H1 (cell line): Measurements from ENCODE around the gene CPLANE2. TPM values are rescaled to one million over a fixed set of nuclear protein-coding genes. Genes with fewer than 3 reads are reported as not detected.

Experiments
- CTCF ChIA-PET: fragments of 300-600 bp; sonication (Branson Sonifier 250); formaldehyde crosslinking; loops from one replicate; lab custom pipeline; 2021; ENCODE audit not compliant: partially characterized antibody; lab: Charles Lee
- POLR2A ChIA-PET: fragments of 300-600 bp; sonication (Branson Sonifier 250); formaldehyde crosslinking; loops from one replicate; lab custom pipeline; 2021; ENCODE audit warnings: inconsistent platforms; ENCODE audit not compliant: partially characterized antibody; lab: Charles Lee
- DNase-seq, 2 experiments: peaks; one replicate each; pipeline versions ENCODE4 v3.0.0 to v3.0.0-alpha.2; 2010 to 2022; ENCODE audit warnings: low spot score in 2 of 2, low read depth in 1 of 2, mixed read lengths in 1 of 2
- FAIRE-seq: peaks from 2 replicates; lab custom pipeline; 2011; peaks lifted over from hg19 to GRCh38; lab: Jason Lieb, UNC
- H2AFZ ChIP-seq: 2 replicates; pipeline ENCODE4 v1.8.1; 2012; ENCODE audit warnings: low read length, inconsistent platforms
- H2AK5ac ChIP-seq: 2 replicates; pipeline ENCODE4 v1.6.1; 2013; ENCODE audit warnings: low read depth, low read length
- H2BK120ac ChIP-seq: replicated peaks from 2 replicates; pipeline ENCODE3; 2013; ENCODE audit warnings: low read depth, low read length, inconsistent platforms
- H2BK12ac ChIP-seq: 2 replicates; pipeline ENCODE4 v1.6.1; 2013; ENCODE audit warnings: low read depth, low read length
- H2BK15ac ChIP-seq: 2 replicates; pipeline ENCODE4 v1.6.1; 2013; ENCODE audit warnings: low read length
- H2BK20ac ChIP-seq: 2 replicates; pipeline ENCODE4 v1.6.1; 2013; ENCODE audit warnings: low read length
- H2BK5ac ChIP-seq: 2 replicates; pipeline ENCODE4 v1.6.1; 2013; ENCODE audit warnings: low read depth, low read length
- H3K14ac ChIP-seq: 2 replicates; pipeline ENCODE4 v1.6.1; 2013; ENCODE audit warnings: inconsistent platforms; ENCODE audit not compliant: insufficient read length
- H3K18ac ChIP-seq: 2 replicates; pipeline ENCODE4 v1.6.1; 2013; ENCODE audit warnings: low read length; ENCODE audit errors: extremely low read depth
- H3K23ac ChIP-seq: 2 replicates; pipeline ENCODE4 v1.6.1; 2013; ENCODE audit warnings: inconsistent platforms; ENCODE audit not compliant: insufficient read length
- H3K23me2 ChIP-seq: 2 replicates; pipeline ENCODE4 v1.6.1; 2013; ENCODE audit warnings: low read depth, low read length
- H3K27ac ChIP-seq: 2 replicates; pipeline ENCODE4 v1.6.1; 2011; ENCODE audit warnings: low read depth, low read length, inconsistent platforms
- H3K27me3 ChIP-seq, 4 experiments: replicated peaks in 1 of 4; 1 replicate in 1 of 4; 2 replicates in 3 of 4; pipeline versions ENCODE4 v1.6.1 to v1.8.1; 2011 to 2013; ENCODE audit warnings: low read length in 3 of 4, mild to moderate bottlenecking in 3 of 4, inconsistent platforms in 2 of 4, mixed read lengths in 2 of 4, moderate library complexity in 1 of 4; ENCODE audit not compliant: control insufficient read depth in 3 of 4, insufficient read depth in 3 of 4; ENCODE audit errors: extremely low read depth in 1 of 4
- H3K36me3 ChIP-seq, 4 experiments: 2 replicates each; pipeline versions ENCODE4 v1.6.1 to v1.8.1; 2011 to 2013; ENCODE audit warnings: mild to moderate bottlenecking in 4 of 4, low read length in 3 of 4, moderate library complexity in 2 of 4, control low read depth in 1 of 4, inconsistent platforms in 1 of 4; ENCODE audit not compliant: insufficient read depth in 4 of 4, control insufficient read depth in 2 of 4
- H3K4ac ChIP-seq: replicated peaks from 2 replicates; pipeline ENCODE3; 2013; ENCODE audit warnings: low read length, low read depth, mixed read lengths, inconsistent platforms; ENCODE audit not compliant: insufficient read length
- H3K4me1 ChIP-seq, 4 experiments: replicated peaks in 1 of 4; 1 replicate in 1 of 4; 2 replicates in 3 of 4; pipeline versions ENCODE4 v1.6.1 to v1.8.1; 2011 to 2013; ENCODE audit warnings: low read length in 3 of 4, inconsistent platforms in 2 of 4, mixed read lengths in 1 of 4; ENCODE audit not compliant: insufficient read depth in 4 of 4, control insufficient read depth in 3 of 4
- H3K4me2 ChIP-seq, 2 experiments: 2 replicates each; pipeline versions ENCODE4 v1.6.1 to v1.8.1; 2011 to 2013; ENCODE audit warnings: low read depth in 2 of 2, low read length in 2 of 2, control low read depth in 1 of 2, inconsistent platforms in 1 of 2, mild to moderate bottlenecking in 1 of 2; ENCODE audit not compliant: insufficient read depth in 1 of 2
- H3K4me3 ChIP-seq, 4 experiments: fragments of 200-600, 300-600 bp in 1 of 4; sonication (generic), shearing (Covaris generic), sonication (Bioruptor Twin) in 1 of 4; 2 replicates each; pipeline versions ENCODE4 v1.5.1 to v1.8.1; 2011 to 2016; ENCODE audit warnings: low read length in 4 of 4, low read depth in 3 of 4, control low read depth in 2 of 4, inconsistent platforms in 2 of 4, mild to moderate bottlenecking in 2 of 4, mixed read lengths in 1 of 4, moderate library complexity in 1 of 4; ENCODE audit not compliant: insufficient read depth in 2 of 4; ENCODE audit errors: extremely low read depth in 1 of 4
- H3K56ac ChIP-seq: replicated peaks from 2 replicates; pipeline ENCODE3; 2013; ENCODE audit warnings: low read depth, mild to moderate bottlenecking, mixed read lengths, low read length, inconsistent platforms; ENCODE audit not compliant: insufficient read length
- H3K79me1 ChIP-seq: 2 replicates; pipeline ENCODE4 v1.6.1; 2013; ENCODE audit warnings: low read depth, low read length, control low read depth
- H3K79me2 ChIP-seq, 2 experiments: 2 replicates each; pipeline versions ENCODE4 v1.6.1 to v1.8.1; 2012 to 2013; ENCODE audit warnings: low read length in 2 of 2, mild to moderate bottlenecking in 2 of 2, inconsistent platforms in 1 of 2; ENCODE audit not compliant: insufficient read depth in 2 of 2, control insufficient read depth in 1 of 2
- H3K9ac ChIP-seq, 4 experiments: replicated peaks in 1 of 4; 1 replicate in 1 of 4; 2 replicates in 3 of 4; pipeline versions ENCODE4 v1.6.1 to v1.8.1; 2011 to 2013; ENCODE audit warnings: low read depth in 3 of 4, low read length in 3 of 4, control low read depth in 2 of 4, mild to moderate bottlenecking in 2 of 4, moderate library complexity in 2 of 4, inconsistent platforms in 1 of 4; ENCODE audit errors: extremely low read depth in 1 of 4
- H3K9me3 ChIP-seq, 2 experiments: 2 replicates each; pipeline versions ENCODE4 v1.6.1 to v1.8.1; 2012 to 2013; ENCODE audit warnings: mild to moderate bottlenecking in 2 of 2, moderate library complexity in 2 of 2, control low read depth in 1 of 2, inconsistent platforms in 1 of 2, low read depth in 1 of 2, low read length in 1 of 2, mixed read lengths in 1 of 2; ENCODE audit not compliant: insufficient read depth in 2 of 2
- H4K20me1 ChIP-seq, 2 experiments: replicated peaks in 1 of 2; 2 replicates each; pipeline versions ENCODE3 to v1.8.1; 2011 to 2013; ENCODE audit warnings: inconsistent platforms in 2 of 2, low read length in 2 of 2, mild to moderate bottlenecking in 1 of 2; ENCODE audit not compliant: insufficient read depth in 2 of 2, control insufficient read depth in 1 of 2
- H4K5ac ChIP-seq: 2 replicates; pipeline ENCODE4 v1.6.1; 2013; ENCODE audit warnings: low read length, low read depth, mixed read lengths, inconsistent platforms; ENCODE audit not compliant: insufficient read length
- H4K8ac ChIP-seq: 2 replicates; pipeline ENCODE4 v1.8.0; 2013; ENCODE audit warnings: mild to moderate bottlenecking, moderate library complexity, low read length, inconsistent platforms; ENCODE audit not compliant: insufficient read depth; ENCODE audit errors: extremely low read depth
- H4K91ac ChIP-seq: replicated peaks from 2 replicates; pipeline ENCODE3; 2013; ENCODE audit warnings: low read length, mixed read lengths, inconsistent platforms; ENCODE audit not compliant: insufficient read length
- ASH2L ChIP-seq: fragments of 200-600, 300-600 bp; sonication (generic); IDR thresholded peaks from one replicate; pipeline ENCODE4 v1.7.1; 2017; ENCODE audit warnings: low read length
- BCL11A ChIP-seq, 2 experiments: IDR thresholded peaks; one replicate each; pipeline ENCODE4 v1.6.1; 2011; ENCODE audit warnings: low read depth in 2 of 2, low read length in 2 of 2, mild to moderate bottlenecking in 2 of 2
- CBX8 ChIP-seq: fragments of 300-800, 300-1000 bp; sonication (generic); IDR thresholded peaks from 2 replicates; pipeline ENCODE4 v1.7.1; 2016; ENCODE audit warnings: low read depth, low read length, borderline replicate concordance
- CREB1 ChIP-seq: IDR thresholded peaks from 2 replicates; pipeline ENCODE4 v1.6.1; 2012; ENCODE audit warnings: inconsistent platforms
- HDAC6 ChIP-seq: IDR thresholded peaks from one replicate; pipeline ENCODE4 v1.7.1; 2012; ENCODE audit warnings: low read depth, mild to moderate bottlenecking, inconsistent platforms, low read length, moderate library complexity
- JUN ChIP-seq: IDR thresholded peaks from 2 replicates; pipeline ENCODE4 v1.6.1; 2011; ENCODE audit warnings: low read depth, mild to moderate bottlenecking, improper control_type of control experiment, low read length
- POLR2A ChIP-seq, 2 experiments: IDR thresholded peaks; 1 replicate in 1 of 2; 2 replicates in 1 of 2; pipeline ENCODE4 v1.6.1; 2011; ENCODE audit warnings: low read depth in 2 of 2, low read length in 2 of 2, mild to moderate bottlenecking in 2 of 2; ENCODE audit errors: control extremely low read depth in 1 of 2
- POLR2AphosphoS5 ChIP-seq: IDR thresholded peaks from 2 replicates; pipeline ENCODE4 v1.6.1; 2011; ENCODE audit warnings: low read depth, low read length
- ZNF274 ChIP-seq: IDR thresholded peaks from 2 replicates; pipeline ENCODE4 v1.7.0; 2012; ENCODE audit warnings: low read length, borderline replicate concordance; ENCODE audit errors: extremely low read depth
- WGBS, 2 experiments: shearing (Covaris generic) in 1 of 2; methylation state at CpG; one replicate each; pipeline versions ENCODE4 v1.1.6 to v1.1.7; 2013 to 2015; ENCODE audit warnings: low lambda C conversion rate in 2 of 2, mixed read lengths in 2 of 2, inconsistent platforms in 1 of 2, low coverage in 1 of 2, missing lambda C conversion rate in 1 of 2; ENCODE audit not compliant: insufficient replicate concordance in 2 of 2, insufficient coverage in 1 of 2, insufficient read length in 1 of 2; ENCODE audit errors: extremely low coverage in 1 of 2, missing lambda C conversion rate in 1 of 2; 5-methylcytosine and 5-hydroxymethylcytosine counted together
- polyA plus RNA-seq, 7 experiments: library from polyadenylated mRNA; depleted of rRNA in 3 of 7; stranded (reverse) in 5 of 7; unstranded in 2 of 7; fragments of >200 nt in 5 of 7; fragments of 200-250 nt in 2 of 7; gene quantifications; 1 replicate in 5 of 7; 2 replicates in 1 of 7; 4 replicates in 1 of 7; pipeline versions ENCODE4 v1.2.1 to v1.2.3, GENCODE V29; 2011 to 2013; ENCODE audit warnings: missing spikeins in 2 of 7, mixed read lengths in 2 of 7
- total RNA-seq: library from RNA; stranded (reverse); fragmentation: NEBNext Ultra II Directional; extraction: Animal tissue kit (Norgen Biotek cat#: 25700); gene quantifications from 2 replicates; pipeline ENCODE4 v1.2.1, GENCODE V29; 2021
- TF ChIP-seq, protein P1 (sequence below): IDR thresholded peaks from 2 replicates; pipeline ENCODE4 v1.6.1; 2011; ENCODE audit warnings: low read length, improper control_type of control experiment

CPLANE2 gene
- total and polyA plus RNA-seq, 2 of the 8 experiments (the other 6 are each of a cell fraction or from before 2014, with no cell fraction given), result 2.3 to 2.5 TPM

GRCh38 chr1:16199700-16200099 lies 37.3 kb downstream of the CPLANE2 start:
- Histone ChIP-seq H3K27ac (no peak overlapping the region), H3K27me3 (no peaks in the 10 kb centered on the region), H4K5ac (no peak overlapping the region), H3K18ac (no peak overlapping the region), H3K23me2 (no peaks in the 10 kb centered on the region), H4K20me1 (peaks cover 0 to 3% of the 10 kb centered on the region in 2 experiments), H3K79me2 (no peaks in the 10 kb centered on the region), H3K36me3 (peaks cover 13 to 37% (median 26%) of the 10 kb centered on the region in 4 experiments; a peak in 7 of 8 replicates), H3K4me3 (no peak overlapping the region), H2AFZ (no peak overlapping the region), H3K14ac (no peak overlapping the region), H3K23ac (no peak overlapping the region)
- CTCF ChIA-PET, result interaction anchor here (0.6 to 7.6 kb wide), 9 partner anchors 10 to 434 kb away, joined by 3 to 45 read pairs (median 5); partner anchors contain the start of gene ARHGEF19
- TF ChIP-seq CREB1 (no peak), POLR2AphosphoS5 (no peak), HDAC6 (no peak), ASH2L (no peak), POLR2A (IDR thresholded peaks at IDR 0.05; ENCODE audit: control extremely low read depth in 1 of 2, low read depth in 2 of 2, low read length in 2 of 2) (no peak), CBX8 (no peak), ZNF274 (no peak), JUN (no peak), BCL11A (IDR thresholded peaks at IDR 0.05; ENCODE audit: low read depth in 2 of 2, low read length in 2 of 2) (no peak)
- TF ChIP-seq, protein P1, sequence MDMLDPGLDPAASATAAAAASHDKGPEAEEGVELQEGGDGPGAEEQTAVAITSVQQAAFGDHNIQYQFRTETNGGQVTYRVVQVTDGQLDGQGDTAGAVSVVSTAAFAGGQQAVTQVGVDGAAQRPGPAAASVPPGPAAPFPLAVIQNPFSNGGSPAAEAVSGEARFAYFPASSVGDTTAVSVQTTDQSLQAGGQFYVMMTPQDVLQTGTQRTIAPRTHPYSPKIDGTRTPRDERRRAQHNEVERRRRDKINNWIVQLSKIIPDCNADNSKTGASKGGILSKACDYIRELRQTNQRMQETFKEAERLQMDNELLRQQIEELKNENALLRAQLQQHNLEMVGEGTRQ, result no peak
- TF ChIP-seq, all 59 proteins: peak for 0
- no peaks in the 10 kb centered on the region for H3K9me3 ChIP-seq
- no peak overlapping the region for H4K91ac ChIP-seq
- no peak overlapping the region for H2BK20ac ChIP-seq
- H4K8ac ChIP-seq, result no peak overlapping the region
- no peak overlapping the region for H3K56ac ChIP-seq
- WGBS, 2 experiments, result 80 to 100% methylated on average over 1 to 4 of the region's 4 CpGs
- no peak overlapping the region for H3K4ac ChIP-seq
- no peak overlapping the region for H3K9ac ChIP-seq
- no peak overlapping the region for H3K4me2 ChIP-seq
- FAIRE-seq (no peak), DNase-seq (no peak)
- H2BK12ac ChIP-seq, result no peak overlapping the region
- POLR2A ChIA-PET, result interaction anchor here (0.8 to 2.0 kb wide), 10 partner anchors 8 to 53 kb away, joined by 3 to 10 read pairs (median 4); partner anchors contain the start of gene EPHA2
- H2AK5ac ChIP-seq, result no peak overlapping the region
- H3K79me1 ChIP-seq, result peaks cover 2% of the 10 kb centered on the region; the same call in 1 of the 2 replicates
- no peaks in the 10 kb centered on the region for H3K4me1 ChIP-seq
- H2BK15ac ChIP-seq, result no peak overlapping the region
- H2BK5ac ChIP-seq, result no peak overlapping the region
- H2BK120ac ChIP-seq, result no peak overlapping the region
